Left renal pelvis (tissue), 4 donors: ENCODE measurements around the gene CSNK2A1. TPM values are rescaled to one million over a fixed set of nuclear protein-coding genes. Genes with fewer than 3 reads are reported as not detected.
"Not testable (repeated sequence)": the region's sequence is repeated elsewhere in the genome, so short reads cannot be mapped to it uniquely, and the experiment has no call there.

Source experiments
- DNase-seq, 4 donors: peaks; one replicate each; pipeline ENCODE4 v3.0.0-alpha.2; 2013; ENCODE audit warnings: low read depth in 4 of 4, low spot score in 3 of 4
- polyA plus RNA-seq, 4 donors: library from polyadenylated mRNA; unstranded; fragments of 120-200 nt; gene quantifications; one replicate each; pipeline ENCODE4 v1.2.1, GENCODE V29; 2013; ENCODE audit not compliant: insufficient read length in 4 of 4

CSNK2A1 gene
- polyA plus RNA-seq, 4 donors: 111 to 158 (median 146) TPM

GRCh38 chr20:536426-537010 lies 7.1 kb downstream of the CSNK2A1 start:
- no peak for DNase-seq

- DNase-seq: no peak
Measured at GRCh38 chr20:535958-536357, 7.6 kb downstream of the CSNK2A1 start.

- no peak for DNase-seq
Measured at GRCh38 chr20:533526-533925, 10.1 kb downstream of the CSNK2A1 start.

- no peak for DNase-seq
Measured at GRCh38 chr20:532530-532929, 11.1 kb downstream of the CSNK2A1 start.

GRCh38 chr20:531608-532007 lies 12.0 kb downstream of the CSNK2A1 start:
- DNase-seq: no peak

GRCh38 chr20:530321-530720 lies 13.3 kb downstream of the CSNK2A1 start:
- no peak for DNase-seq

GRCh38 chr20:528923-529604 lies 14.5 kb downstream of the CSNK2A1 start:
- no peak for DNase-seq

GRCh38 chr20:527571-527886 lies 16.1 kb downstream of the CSNK2A1 start:
- DNase-seq: no peak

- no peak for DNase-seq
Measured at GRCh38 chr20:521860-522259, 21.7 kb downstream of the CSNK2A1 start.

- no peak for DNase-seq
Measured at GRCh38 chr20:519999-520398, 23.6 kb downstream of the CSNK2A1 start.

GRCh38 chr20:517221-517620 lies 26.4 kb downstream of the CSNK2A1 start:
- DNase-seq: no peak

GRCh38 chr20:516799-517198 lies 26.8 kb downstream of the CSNK2A1 start:
- DNase-seq: no peak

GRCh38 chr20:515696-516095 lies 27.9 kb downstream of the CSNK2A1 start:
- no peak for DNase-seq

- no peak for DNase-seq
Measured at GRCh38 chr20:513429-513828, 30.2 kb downstream of the CSNK2A1 start.

GRCh38 chr20:510328-511057 lies 33.1 kb downstream of the CSNK2A1 start:
- not testable (repeated sequence) for DNase-seq

GRCh38 chr20:508364-508787 lies 35.2 kb downstream of the CSNK2A1 start:
- DNase-seq: not testable (repeated sequence)

- DNase-seq: no peak
Measured at GRCh38 chr20:507761-508332, 35.7 kb downstream of the CSNK2A1 start.

- DNase-seq: no peak
Measured at GRCh38 chr20:507006-507758, 36.4 kb downstream of the CSNK2A1 start.

GRCh38 chr20:504632-505075 lies 38.9 kb downstream of the CSNK2A1 start:
- no peak for DNase-seq

- no peak for DNase-seq
Measured at GRCh38 chr20:503048-503737, 40.4 kb downstream of the CSNK2A1 start.
